ENCODE measurements around the gene PATJ. TPM values are rescaled to one million over a fixed set of nuclear protein-coding genes. Genes with fewer than 3 reads are reported as not detected.

The PATJ gene
- total and polyA plus RNA-seq, 2 donors (not counting 3 experiments of a cell fraction or from before 2014, with no cell fraction given) = 1.1 to 3.0 TPM

- ChIA-PET POLR2A (no interaction called here), CTCF (no interaction called here)
- no peak overlapping the region for H2AFZ ChIP-seq (ENCODE audit: low read depth, low read length)
- intact Hi-C loops (cut with micrococcal nuclease) (no loop called here), dilution Hi-C loops (cut with MboI; ENCODE audit: extremely low pct_ligation_motif_present, low sequenced_read_pairs) (no loop called here)
- no peaks in the 10 kb centered on the region for H3K9me3 ChIP-seq (replicated peaks; ENCODE audit: control insufficient read depth, insufficient read depth, low read length)
- no TSS peak for BruUV-seq (replicated peaks)
- H3K79me2 ChIP-seq (ENCODE audit: control insufficient read depth, insufficient read depth, low read length) = no peaks in the 10 kb centered on the region
- no peak for FAIRE-seq
- no peak overlapping the region for H3K4me3 ChIP-seq (replicated peaks in 1 of 3; ENCODE audit: insufficient read depth in 1 of 3, low read depth in 1 of 3, low read length in 3 of 3)
- no peak overlapping the region for H3K27ac ChIP-seq (ENCODE audit: insufficient read depth, low read depth, low read length)
- no peaks in the 10 kb centered on the region for H4K20me1 ChIP-seq (replicated peaks; ENCODE audit: control insufficient read depth, extremely low read depth, insufficient read depth, low read length)
- H3K9ac ChIP-seq (replicated peaks; ENCODE audit: extremely low read depth, insufficient read depth, low read length) = no peak overlapping the region
- TF ChIP-seq MYC (IDR thresholded peaks at IDR 0.05; ENCODE audit: low read depth, low read length) (no peak), GATA2 (IDR thresholded peaks at IDR 0.05; ENCODE audit: insufficient read depth, insufficient read length, low read depth, low read length) (no peak), EZH2 (IDR thresholded peaks at IDR 0.05; ENCODE audit: borderline replicate concordance, low read depth, low read length, severe bottlenecking) (no peak)
- TF ChIP-seq, protein P1, sequence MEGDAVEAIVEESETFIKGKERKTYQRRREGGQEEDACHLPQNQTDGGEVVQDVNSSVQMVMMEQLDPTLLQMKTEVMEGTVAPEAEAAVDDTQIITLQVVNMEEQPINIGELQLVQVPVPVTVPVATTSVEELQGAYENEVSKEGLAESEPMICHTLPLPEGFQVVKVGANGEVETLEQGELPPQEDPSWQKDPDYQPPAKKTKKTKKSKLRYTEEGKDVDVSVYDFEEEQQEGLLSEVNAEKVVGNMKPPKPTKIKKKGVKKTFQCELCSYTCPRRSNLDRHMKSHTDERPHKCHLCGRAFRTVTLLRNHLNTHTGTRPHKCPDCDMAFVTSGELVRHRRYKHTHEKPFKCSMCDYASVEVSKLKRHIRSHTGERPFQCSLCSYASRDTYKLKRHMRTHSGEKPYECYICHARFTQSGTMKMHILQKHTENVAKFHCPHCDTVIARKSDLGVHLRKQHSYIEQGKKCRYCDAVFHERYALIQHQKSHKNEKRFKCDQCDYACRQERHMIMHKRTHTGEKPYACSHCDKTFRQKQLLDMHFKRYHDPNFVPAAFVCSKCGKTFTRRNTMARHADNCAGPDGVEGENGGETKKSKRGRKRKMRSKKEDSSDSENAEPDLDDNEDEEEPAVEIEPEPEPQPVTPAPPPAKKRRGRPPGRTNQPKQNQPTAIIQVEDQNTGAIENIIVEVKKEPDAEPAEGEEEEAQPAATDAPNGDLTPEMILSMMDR (IDR thresholded peaks at IDR 0.05; ENCODE audit: extremely low read depth in 1 of 2, insufficient read depth in 1 of 2, low read depth in 1 of 2, low read length in 2 of 2) = no peak
- H3K4me1 ChIP-seq (ENCODE audit: control insufficient read depth, extremely low read depth, insufficient read depth, low read length) = no peaks in the 10 kb centered on the region
- no peaks in the 10 kb centered on the region for H3K9me1 ChIP-seq (replicated peaks; ENCODE audit: control insufficient read depth, extremely low read depth, insufficient read depth, low read length)
- H3K36me3 ChIP-seq (ENCODE audit: control insufficient read depth in 2 of 2, extremely low read depth in 1 of 2, insufficient read depth in 2 of 2, low read length in 2 of 2) = no peaks in the 10 kb centered on the region
- H3K27me3 ChIP-seq (ENCODE audit: control insufficient read depth in 2 of 2, insufficient read depth in 2 of 2, low read length in 2 of 2) = no peaks in the 10 kb centered on the region
- H3K4me2 ChIP-seq (ENCODE audit: insufficient read depth, low read length) = no peak overlapping the region
- DNase-seq (ENCODE audit: low read depth, low spot score) = no peak
Measured at GRCh38 chr1:61887076-61887867, 145.0 kb downstream of the PATJ start.

All from endothelial cell of umbilical vein (primary cell).